ENCODE results near the gene CUEDC1. TPM values are rescaled to one million over a fixed set of nuclear protein-coding genes. Genes with fewer than 3 reads are reported as not detected.
A peak's percentile ranks its signal among the peaks of the same experiment; 100 is the strongest.

CUEDC1 gene
- total RNA-seq, 4 donors from 2014 or later, result 31.2 to 43.9 (median 34.3) TPM

DNA sequence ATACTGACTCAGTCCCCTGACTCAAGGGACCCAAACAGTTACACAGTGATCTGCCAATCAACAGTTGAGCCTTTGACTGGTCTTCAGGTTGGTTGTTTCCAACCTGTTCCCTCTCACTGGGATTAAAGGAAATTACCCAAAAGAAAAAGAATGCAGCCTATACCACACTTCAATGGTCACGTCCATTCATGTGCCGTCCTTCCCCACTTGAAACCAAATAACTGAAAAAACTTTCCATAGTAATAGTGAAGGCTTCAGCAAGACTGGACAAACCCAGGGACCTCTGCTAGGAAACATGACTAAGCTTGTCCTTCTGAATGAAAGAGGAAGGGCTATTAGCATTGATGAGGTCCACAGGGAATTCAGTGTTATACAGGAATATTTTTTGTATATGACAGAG, 135.9 kb downstream of the CUEDC1 start:
- ATAC-seq (no peak), DNase-seq (no peak)
- in situ Hi-C loops (cut with MboI; ENCODE audit: low sequenced_read_pairs in 4 of 4) (no loop called here), intact Hi-C loops (cut with DNase I; ENCODE audit: low total_unique reads) (no loop called here)
- H3K36me3 ChIP-seq, result no peaks in the 10 kb centered on the region
- H3K27me3 ChIP-seq, result no peaks in the 10 kb centered on the region
- H3K4me1 ChIP-seq, result no peaks in the 10 kb centered on the region
- no peaks in the 10 kb centered on the region for H3K9me3 ChIP-seq
- H3K4me3 ChIP-seq, result no peak overlapping the region
- no peak overlapping the region for H3K27ac ChIP-seq
- no peak for TF ChIP-seq POLR2A (IDR thresholded peaks at IDR 0.05)
- TF ChIP-seq, protein P1, sequence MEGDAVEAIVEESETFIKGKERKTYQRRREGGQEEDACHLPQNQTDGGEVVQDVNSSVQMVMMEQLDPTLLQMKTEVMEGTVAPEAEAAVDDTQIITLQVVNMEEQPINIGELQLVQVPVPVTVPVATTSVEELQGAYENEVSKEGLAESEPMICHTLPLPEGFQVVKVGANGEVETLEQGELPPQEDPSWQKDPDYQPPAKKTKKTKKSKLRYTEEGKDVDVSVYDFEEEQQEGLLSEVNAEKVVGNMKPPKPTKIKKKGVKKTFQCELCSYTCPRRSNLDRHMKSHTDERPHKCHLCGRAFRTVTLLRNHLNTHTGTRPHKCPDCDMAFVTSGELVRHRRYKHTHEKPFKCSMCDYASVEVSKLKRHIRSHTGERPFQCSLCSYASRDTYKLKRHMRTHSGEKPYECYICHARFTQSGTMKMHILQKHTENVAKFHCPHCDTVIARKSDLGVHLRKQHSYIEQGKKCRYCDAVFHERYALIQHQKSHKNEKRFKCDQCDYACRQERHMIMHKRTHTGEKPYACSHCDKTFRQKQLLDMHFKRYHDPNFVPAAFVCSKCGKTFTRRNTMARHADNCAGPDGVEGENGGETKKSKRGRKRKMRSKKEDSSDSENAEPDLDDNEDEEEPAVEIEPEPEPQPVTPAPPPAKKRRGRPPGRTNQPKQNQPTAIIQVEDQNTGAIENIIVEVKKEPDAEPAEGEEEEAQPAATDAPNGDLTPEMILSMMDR (IDR thresholded peaks at IDR 0.05 in 4 of 5, conservative IDR thresholded peaks at IDR 0.05 in 1 of 5), result no peak

GRCh38 chr17:57818066-57818465, 137.1 kb downstream of the CUEDC1 start:
- no peak for ATAC-seq
- no peaks in the 10 kb centered on the region for H3K27me3 ChIP-seq
- no peaks in the 10 kb centered on the region for H3K36me3 ChIP-seq

GRCh38 chr17:57817299-57817698, 137.9 kb downstream of the CUEDC1 start:
- no peak for TF ChIP-seq POLR2A (IDR thresholded peaks at IDR 0.05)
- TF ChIP-seq, protein P1 (IDR thresholded peaks at IDR 0.05 in 4 of 5, conservative IDR thresholded peaks at IDR 0.05 in 1 of 5), result no peak
- intact Hi-C loops (cut with DNase I; ENCODE audit: low total_unique reads) (no loop called here), in situ Hi-C loops (cut with MboI; ENCODE audit: low sequenced_read_pairs in 4 of 4) (no loop called here)
- H3K27ac ChIP-seq, result no peak overlapping the region
- H3K4me1 ChIP-seq, result no peaks in the 10 kb centered on the region
- H3K27me3 ChIP-seq, result no peaks in the 10 kb centered on the region
- no peaks in the 10 kb centered on the region for H3K36me3 ChIP-seq
- no peak overlapping the region for H3K4me3 ChIP-seq
- ATAC-seq (no peak), DNase-seq (no peak)
- H3K9me3 ChIP-seq, result no peaks in the 10 kb centered on the region

More at GRCh38 chr17:57818066-57818465, 137.1 kb downstream of the CUEDC1 start:
- in situ Hi-C loops (cut with MboI; ENCODE audit: low sequenced_read_pairs in 4 of 4), result no loop called here
- H3K4me3 ChIP-seq, result no peak overlapping the region
- H3K27ac ChIP-seq, result no peak overlapping the region
- no peak for DNase-seq
- TF ChIP-seq POLR2A (IDR thresholded peaks at IDR 0.05), result no peak
- TF ChIP-seq, protein P1 (IDR thresholded peaks at IDR 0.05 in 4 of 5, conservative IDR thresholded peaks at IDR 0.05 in 1 of 5), result no peak
- intact Hi-C loops (cut with DNase I; ENCODE audit: low total_unique reads), result no loop called here
- H3K9me3 ChIP-seq, result no peaks in the 10 kb centered on the region
- no peaks in the 10 kb centered on the region for H3K4me1 ChIP-seq

GRCh38 chr17:57814421-57814820, 140.8 kb downstream of the CUEDC1 start:
- H3K9me3 ChIP-seq, result no peaks in the 10 kb centered on the region
- H3K4me3 ChIP-seq, result no peak overlapping the region
- ATAC-seq (no peak), DNase-seq (no peak)
- intact Hi-C loops (cut with DNase I; ENCODE audit: low total_unique reads) (no loop called here), in situ Hi-C loops (cut with MboI; ENCODE audit: low sequenced_read_pairs in 4 of 4) (no loop called here)
- no peaks in the 10 kb centered on the region for H3K36me3 ChIP-seq
- TF ChIP-seq, protein P1 (IDR thresholded peaks at IDR 0.05 in 4 of 5, conservative IDR thresholded peaks at IDR 0.05 in 1 of 5), result no peak
- no peak for TF ChIP-seq POLR2A (IDR thresholded peaks at IDR 0.05)
- H3K27ac ChIP-seq, result no peak overlapping the region
- no peaks in the 10 kb centered on the region for H3K27me3 ChIP-seq
- H3K4me1 ChIP-seq, result peaks cover 7 to 15% of the 10 kb centered on the region in 2 donors

DNA sequence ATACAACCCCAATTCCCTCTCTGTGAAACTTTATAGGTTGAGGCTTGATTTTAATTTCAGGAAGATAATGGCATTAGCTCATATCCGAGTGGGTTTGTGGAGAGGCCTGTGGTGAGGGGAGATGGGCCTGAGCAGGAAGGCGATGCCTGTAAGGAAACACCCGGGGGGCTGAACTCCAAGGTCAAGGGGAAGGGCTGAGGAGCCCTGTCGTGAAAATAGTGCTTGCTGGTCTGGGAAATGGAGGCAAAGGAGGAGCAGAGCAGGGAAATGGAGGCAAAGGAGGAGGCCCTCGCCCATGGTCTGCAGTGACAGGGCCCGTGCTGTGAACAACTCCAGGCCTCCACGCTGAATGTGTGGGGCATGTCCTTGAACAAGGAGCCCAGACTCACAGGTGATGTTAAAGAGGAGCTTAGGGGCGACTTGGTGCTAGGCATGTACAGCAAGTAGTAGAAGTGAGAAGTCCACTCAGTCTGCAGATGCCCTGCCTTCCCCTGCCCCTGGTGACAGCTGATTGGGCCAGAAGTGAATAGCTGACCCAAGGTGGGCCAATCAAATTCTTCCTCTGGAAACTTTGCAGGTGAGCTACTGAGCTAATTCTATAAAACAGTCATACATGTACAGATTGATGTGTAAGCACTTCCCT, 143.5 kb downstream of the CUEDC1 start:
- Histone ChIP-seq H3K27me3 (no peaks in the 10 kb centered on the region), H3K27ac (peak overlapping the region in 3 of 4 donors; percentile 40 to 64 (median 47)), H3K4me3 (peak overlapping the region in 1 of 4 donors; percentile 40), H3K4me1 (peaks cover 10 to 15% of the 10 kb centered on the region in 2 donors), H3K36me3 (no peaks in the 10 kb centered on the region), H3K9me3 (no peaks in the 10 kb centered on the region)
- DNase-seq, result no peak
- intact Hi-C loops (cut with DNase I; ENCODE audit: low total_unique reads), result no loop called here
- in situ Hi-C loops (cut with MboI; ENCODE audit: low sequenced_read_pairs in 4 of 4), result no loop called here
- ATAC-seq, result no peak
- TF ChIP-seq, protein P1 (IDR thresholded peaks at IDR 0.05 in 4 of 5, conservative IDR thresholded peaks at IDR 0.05 in 1 of 5), result no peak
- no peak for TF ChIP-seq POLR2A (IDR thresholded peaks at IDR 0.05)
